Mesendoderm (in vitro differentiated cells): ENCODE results near the gene BCAN.

Experiments
- DNase-seq: peaks from one replicate; pipeline ENCODE4 v3.0.0; 2013
- H2AK5ac ChIP-seq: 2 replicates; pipeline ENCODE4 v1.6.1; 2013; ENCODE audit warnings: low read length, inconsistent platforms
- H2BK120ac ChIP-seq: 2 replicates; pipeline ENCODE4 v1.6.1; 2013; ENCODE audit warnings: low read depth, mild to moderate bottlenecking, low read length, moderate library complexity, mixed read lengths
- H2BK15ac ChIP-seq: replicated peaks from 2 replicates; pipeline ENCODE4 v1.6.1; 2013; ENCODE audit warnings: low read depth, mild to moderate bottlenecking, moderate library complexity
- H2BK5ac ChIP-seq: 2 replicates; pipeline ENCODE4 v1.6.1; 2013; ENCODE audit warnings: low read length, inconsistent platforms
- H3K18ac ChIP-seq: 2 replicates; pipeline ENCODE4 v1.6.1; 2013; ENCODE audit warnings: mild to moderate bottlenecking, low read length, mixed read lengths
- H3K23ac ChIP-seq: one replicate; pipeline ENCODE4 v1.6.1; 2013; ENCODE audit warnings: low read length
- H3K27ac ChIP-seq: 2 replicates; pipeline ENCODE4 v1.5.1; 2013; ENCODE audit warnings: low read depth, mild to moderate bottlenecking, inconsistent platforms, low read length, moderate library complexity
- H3K27me3 ChIP-seq: 2 replicates; pipeline ENCODE4 v1.6.1; 2013; ENCODE audit warnings: low read length, control low read depth, mild to moderate bottlenecking, inconsistent platforms; ENCODE audit not compliant: insufficient read depth, poor library complexity
- H3K36me3 ChIP-seq: 2 replicates; pipeline ENCODE4 v1.6.1; 2013; ENCODE audit warnings: low read length, inconsistent platforms; ENCODE audit not compliant: control insufficient read depth, insufficient read depth
- H3K4ac ChIP-seq: one replicate; pipeline ENCODE4 v1.6.1; 2013; ENCODE audit warnings: low read depth, mild to moderate bottlenecking, low read length, moderate library complexity
- H3K4me1 ChIP-seq: 2 replicates; pipeline ENCODE4 v1.6.1; 2013; ENCODE audit warnings: low read depth, low read length, inconsistent platforms; ENCODE audit not compliant: control insufficient read depth
- H3K4me2 ChIP-seq: 2 replicates; pipeline ENCODE4 v1.6.1; 2013; ENCODE audit warnings: low read length
- H3K4me3 ChIP-seq: 2 replicates; pipeline ENCODE4 v1.5.1; 2013; ENCODE audit warnings: mild to moderate bottlenecking, low read length
- H3K56ac ChIP-seq: one replicate; pipeline ENCODE4 v1.6.1; 2013; ENCODE audit warnings: low read length
- H3K79me1 ChIP-seq: 2 replicates; pipeline ENCODE4 v1.6.1; 2013; ENCODE audit warnings: low read length, inconsistent platforms
- H3K79me2 ChIP-seq: 2 replicates; pipeline ENCODE4 v1.6.1; 2013; ENCODE audit warnings: mild to moderate bottlenecking, low read length; ENCODE audit not compliant: control insufficient read depth, insufficient read depth
- H3K9ac ChIP-seq: 2 replicates; pipeline ENCODE4 v1.6.1; 2013; ENCODE audit warnings: low read length, inconsistent platforms
- H4K5ac ChIP-seq: one replicate; pipeline ENCODE4 v1.6.1; 2013; ENCODE audit warnings: low read length
- H4K8ac ChIP-seq: one replicate; pipeline ENCODE4 v1.6.1; 2013; ENCODE audit warnings: low read depth, mild to moderate bottlenecking, control low read depth, low read length, moderate library complexity
- WGBS: extraction: QIAGEN DNeasy Blood & Tissue Kit; methylation state at CpG from one replicate; pipeline ENCODE4 v1.1.7; 2013; ENCODE audit warnings: low lambda C conversion rate, missing lambda C conversion rate; ENCODE audit not compliant: insufficient coverage; ENCODE audit errors: extremely low coverage; 5-methylcytosine and 5-hydroxymethylcytosine counted together

Gene BCAN

DNA sequence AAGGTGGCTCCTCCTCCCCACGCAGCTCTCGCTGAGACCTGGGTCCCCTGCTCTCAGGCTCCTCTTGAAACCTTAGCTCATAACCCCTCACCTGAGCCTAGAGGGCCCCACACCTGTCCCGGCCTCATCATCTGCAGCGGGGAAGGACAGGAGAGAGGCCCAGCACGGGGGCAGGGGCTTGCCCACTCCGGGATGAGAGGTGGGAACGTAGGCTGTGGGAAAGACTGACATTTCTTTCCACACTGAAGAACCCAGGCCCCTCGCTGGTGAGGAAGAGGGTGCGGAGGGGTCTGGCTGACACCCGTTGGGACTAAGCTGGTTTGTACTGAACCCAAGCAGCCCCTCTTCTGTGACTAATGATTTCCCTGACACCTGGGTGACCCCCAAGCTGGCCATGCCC lies 49.3 kb downstream of the BCAN start:
- H4K8ac ChIP-seq = no peak overlapping the region
- H3K23ac ChIP-seq = peak overlapping the region; percentile 81
- peak overlapping the region; percentile 87 for H2AK5ac ChIP-seq
- no peak overlapping the region for H3K4me3 ChIP-seq
- WGBS = no CpG with 5 or more reads among the region's 10 CpGs
- no peak overlapping the region for H2BK120ac ChIP-seq
- H3K4me1 ChIP-seq = peaks cover 31% of the 10 kb centered on the region
- no peaks in the 10 kb centered on the region for H3K36me3 ChIP-seq
- no peak overlapping the region for H2BK15ac ChIP-seq
- no peaks in the 10 kb centered on the region for H3K79me1 ChIP-seq
- no peak overlapping the region for H3K27ac ChIP-seq
- no peak overlapping the region for H2BK5ac ChIP-seq
- peak overlapping the region; percentile 92 for H3K56ac ChIP-seq
- no peak overlapping the region for H3K4me2 ChIP-seq
- no peaks in the 10 kb centered on the region for H3K79me2 ChIP-seq
- H4K5ac ChIP-seq = no peak overlapping the region
- no peaks in the 10 kb centered on the region for H3K27me3 ChIP-seq
- DNase-seq = no peak
- H3K18ac ChIP-seq = peak overlapping the region; percentile 4
- peak overlapping the region; percentile 68 for H3K9ac ChIP-seq
- no peak overlapping the region for H3K4ac ChIP-seq

DNA sequence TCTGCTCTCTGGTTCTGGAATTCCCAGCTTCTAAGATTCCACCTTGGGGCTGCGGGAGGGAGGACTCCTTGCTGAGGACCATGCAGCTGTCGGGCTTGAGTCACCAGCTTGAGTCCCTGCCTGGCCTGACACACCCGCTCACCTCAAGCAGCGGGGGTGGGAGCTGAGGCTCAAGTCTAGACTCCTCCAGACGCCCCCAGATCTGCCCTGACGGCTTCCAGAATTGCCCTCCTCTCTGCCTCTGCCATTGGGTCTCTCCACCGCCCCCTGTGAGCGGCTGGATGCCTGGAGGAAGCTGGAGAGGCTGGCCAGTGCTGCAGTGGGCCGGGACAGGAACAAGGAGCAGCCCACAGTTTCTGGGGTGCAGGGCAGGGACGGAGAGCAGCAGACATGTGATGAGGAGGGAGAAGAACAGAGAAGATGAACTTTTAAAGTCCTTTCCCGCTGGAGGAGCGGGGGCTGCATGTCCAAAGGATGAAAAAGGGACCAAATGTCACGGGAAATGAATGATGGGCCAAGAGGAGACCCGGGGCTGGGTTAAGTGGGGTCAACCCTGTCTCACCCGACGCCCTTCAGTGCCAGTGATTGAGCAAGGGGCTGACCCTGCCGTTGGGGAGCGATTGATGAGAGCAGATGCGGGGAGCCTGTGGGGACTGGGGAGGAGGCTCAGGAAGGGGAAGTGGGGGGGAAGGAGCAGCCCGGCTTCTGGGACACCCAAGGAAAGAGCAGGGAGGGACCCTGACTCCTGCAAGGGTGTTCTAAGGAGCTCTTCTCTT lies 49.9 kb downstream of the BCAN start:
- Histone ChIP-seq H3K79me2 (no peaks in the 10 kb centered on the region), H3K9ac (peak overlapping the region; percentile 68), H4K5ac (no peak overlapping the region), H3K27me3 (no peaks in the 10 kb centered on the region), H3K18ac (peak overlapping the region; percentile 83), H2AK5ac (peak overlapping the region; percentile 87), H3K4me3 (no peak overlapping the region), H3K23ac (peak overlapping the region; percentile 81), H3K56ac (peak overlapping the region; percentile 92), H2BK5ac (peak overlapping the region; percentile 20), H3K4me1 (peaks cover 31% of the 10 kb centered on the region), H2BK120ac (no peak overlapping the region), H3K36me3 (no peaks in the 10 kb centered on the region), H3K79me1 (no peaks in the 10 kb centered on the region), H4K8ac (no peak overlapping the region), H3K4me2 (peak overlapping the region; percentile 59), H2BK15ac (no peak overlapping the region), H3K4ac (no peak overlapping the region), H3K27ac (no peak overlapping the region)
- DNase-seq = peak; percentile 77
- no CpG with 5 or more reads among the region's 20 CpGs for WGBS

DNA sequence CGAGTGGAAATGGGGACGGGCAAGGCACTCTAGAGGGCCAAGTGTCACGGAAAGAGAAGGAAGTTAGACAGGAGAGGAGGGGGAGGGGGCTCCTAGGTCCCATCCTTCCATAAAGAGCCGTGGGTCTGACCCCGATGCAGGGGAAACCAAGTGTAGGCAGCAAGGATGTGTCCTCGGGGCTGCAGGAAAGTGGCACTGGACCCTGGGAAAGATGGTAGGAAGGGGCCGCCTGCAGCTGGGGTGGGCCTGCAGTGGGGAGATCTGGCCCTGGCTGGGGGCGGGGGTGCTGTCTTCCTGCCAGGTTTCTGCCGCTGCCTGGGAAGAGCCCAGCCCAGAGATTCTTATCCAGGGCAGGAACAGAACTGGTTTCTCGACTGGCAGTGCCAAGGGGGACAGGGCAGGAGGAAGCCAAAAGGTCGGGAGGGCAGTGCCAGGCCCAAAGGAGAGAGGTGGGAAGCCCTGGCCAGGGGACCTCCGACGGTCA lies 50.6 kb downstream of the BCAN start:
- no peak for DNase-seq
- Histone ChIP-seq H3K79me2 (no peaks in the 10 kb centered on the region), H4K8ac (no peak overlapping the region), H2BK120ac (peak overlapping the region; percentile 68), H4K5ac (no peak overlapping the region), H3K27ac (peak overlapping the region; percentile 63), H3K4me3 (no peak overlapping the region), H3K4me1 (peaks cover 31% of the 10 kb centered on the region), H3K4ac (peak overlapping the region; percentile 49), H3K36me3 (no peaks in the 10 kb centered on the region), H3K23ac (peak overlapping the region; percentile 94), H3K9ac (peak overlapping the region; percentile 68), H3K56ac (peak overlapping the region; percentile 92), H2BK5ac (peak overlapping the region; percentile 82), H2BK15ac (no peak overlapping the region), H3K18ac (peak overlapping the region; percentile 83), H3K79me1 (no peaks in the 10 kb centered on the region), H3K4me2 (peak overlapping the region; percentile 59), H3K27me3 (no peaks in the 10 kb centered on the region), H2AK5ac (no peak overlapping the region)
- no CpG with 5 or more reads among the region's 13 CpGs for WGBS

DNA sequence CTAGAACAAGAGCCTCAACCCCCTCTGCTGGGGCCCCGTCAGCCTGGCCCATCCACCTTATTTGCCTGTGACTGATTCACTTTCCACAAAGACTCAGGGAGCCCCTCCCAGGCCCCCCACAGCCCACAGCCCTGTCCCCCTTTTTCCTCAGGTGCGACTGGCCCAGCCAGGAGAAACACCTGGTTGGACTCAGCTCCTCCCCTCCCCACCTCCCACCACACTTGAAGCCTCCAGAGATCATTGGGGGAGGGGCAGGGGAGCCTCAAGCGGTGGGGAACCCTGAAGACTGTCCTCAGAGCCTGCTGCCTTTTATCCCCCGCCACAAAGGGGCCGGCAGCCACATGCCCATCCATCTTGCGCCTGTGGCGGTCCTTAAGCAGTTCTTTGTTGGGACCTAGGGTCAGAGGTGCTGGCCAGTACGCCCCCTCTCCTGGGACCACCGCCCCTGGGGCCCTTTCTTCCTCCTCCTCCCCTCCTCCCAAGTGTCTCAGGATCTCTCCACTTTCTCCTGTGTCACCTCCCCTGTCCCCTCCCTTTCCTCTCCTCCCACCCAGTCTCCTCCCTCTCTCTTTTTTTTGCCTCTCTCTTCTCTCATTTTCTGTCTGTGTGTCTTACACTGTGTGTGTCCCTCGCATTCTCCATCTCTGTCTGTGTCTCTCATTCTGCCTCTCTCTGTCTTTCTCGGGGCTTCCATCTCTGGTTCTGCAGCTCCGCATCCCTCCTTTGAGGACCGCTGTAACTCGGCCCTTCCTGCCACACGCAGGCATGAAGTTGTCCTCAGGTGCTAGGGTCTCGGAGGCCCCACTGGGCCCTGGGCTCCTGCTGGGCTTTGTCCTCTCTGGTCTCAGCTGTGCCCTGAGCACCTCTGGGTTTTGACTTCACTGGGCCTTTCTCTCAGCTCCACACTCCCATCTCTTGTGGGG lies 51.3 kb downstream of the BCAN start:
- H3K27ac ChIP-seq = peak overlapping the region; percentile 69
- H3K56ac ChIP-seq = peak overlapping the region; percentile 92
- H2BK15ac ChIP-seq = no peak overlapping the region
- no peaks in the 10 kb centered on the region for H3K79me2 ChIP-seq
- H3K4me3 ChIP-seq = no peak overlapping the region
- H3K23ac ChIP-seq = peak overlapping the region; percentile 94
- H4K5ac ChIP-seq = peak overlapping the region; percentile 15
- no CpG with 5 or more reads among the region's 16 CpGs for WGBS
- H3K27me3 ChIP-seq = no peaks in the 10 kb centered on the region
- peak; percentile 98 for DNase-seq
- H3K36me3 ChIP-seq = no peaks in the 10 kb centered on the region
- H2AK5ac ChIP-seq = peak overlapping the region; percentile 91
- peak overlapping the region; percentile 85 for H2BK5ac ChIP-seq
- H3K18ac ChIP-seq = peak overlapping the region; percentile 83
- peak overlapping the region; percentile 78 for H3K4me2 ChIP-seq
- peak overlapping the region; percentile 68 for H2BK120ac ChIP-seq
- peak overlapping the region; percentile 87 for H3K4ac ChIP-seq
- H4K8ac ChIP-seq = no peak overlapping the region
- no peaks in the 10 kb centered on the region for H3K79me1 ChIP-seq
- peak overlapping the region; percentile 75 for H3K9ac ChIP-seq
- peaks cover 31% of the 10 kb centered on the region for H3K4me1 ChIP-seq

GRCh38 chr1:156693848-156694689 lies 52.2 kb downstream of the BCAN start:
- peaks cover 31% of the 10 kb centered on the region for H3K4me1 ChIP-seq
- H3K56ac ChIP-seq = peak overlapping the region; percentile 92
- H4K5ac ChIP-seq = no peak overlapping the region
- H3K9ac ChIP-seq = peak overlapping the region; percentile 75
- no peaks in the 10 kb centered on the region for H3K79me1 ChIP-seq
- H2BK15ac ChIP-seq = no peak overlapping the region
- H4K8ac ChIP-seq = peak overlapping the region; percentile 77
- H3K4ac ChIP-seq = peak overlapping the region; percentile 82
- H2AK5ac ChIP-seq = peak overlapping the region; percentile 91
- peaks cover under 1% of the 10 kb centered on the region for H3K36me3 ChIP-seq
- H3K79me2 ChIP-seq = no peaks in the 10 kb centered on the region
- peak overlapping the region; percentile 69 for H3K27ac ChIP-seq
- H3K4me3 ChIP-seq = no peak overlapping the region
- peak overlapping the region; percentile 72 for H3K18ac ChIP-seq
- no CpG with 5 or more reads among the region's 12 CpGs for WGBS
- no peak overlapping the region for H3K4me2 ChIP-seq
- H2BK5ac ChIP-seq = peak overlapping the region; percentile 76
- H3K23ac ChIP-seq = peak overlapping the region; percentile 26
- H2BK120ac ChIP-seq = peak overlapping the region; percentile 31
- H3K27me3 ChIP-seq = no peaks in the 10 kb centered on the region
- DNase-seq = peak; percentile 92
